PC-3 (cell line): Measurements from ENCODE around the gene CGB8.
"Not testable (repeated sequence)": the region's sequence is repeated elsewhere in the genome, so short reads cannot be mapped to it uniquely, and the experiment has no call there.

ENCODE experiments used
- CTCF ChIP-seq: fragments of 300-600 bp; sonication (generic); conservative IDR thresholded peaks from 2 replicates; pipeline ENCODE4 v1.5.1; 2017; ENCODE audit warnings: antibody characterized with exemption, low read depth, mild to moderate bottlenecking, low read length
- EZH2 ChIP-seq: fragments of 300-600 bp; sonication (generic); IDR thresholded peaks from one replicate; pipeline ENCODE4 v1.6.1; 2017; ENCODE audit warnings: antibody characterized with exemption, mild to moderate bottlenecking, low read length; ENCODE audit not compliant: unreplicated experiment
- EZH2phosphoT487 ChIP-seq: fragments of 300-600 bp; sonication (generic); IDR thresholded peaks from 2 replicates; pipeline ENCODE4 v1.6.1; 2018; ENCODE audit warnings: mild to moderate bottlenecking, antibody characterized with exemption, low read length, borderline replicate concordance

GRCh38 chr19:49030323-49030722 lies 18.6 kb downstream of the CGB8 start:
- not testable (repeated sequence) for TF ChIP-seq CTCF, EZH2, EZH2phosphoT487
